ENCODE results near the gene MSI2. TPM values are rescaled to one million over a fixed set of nuclear protein-coding genes. Genes with fewer than 3 reads are reported as not detected.

MSI2 gene
- total and polyA plus RNA-seq, 9 of the 15 experiments (the other 6 are each of a cell fraction or from before 2014, with no cell fraction given), result 4.6 to 61.8 (median 42.4) TPM

DNA sequence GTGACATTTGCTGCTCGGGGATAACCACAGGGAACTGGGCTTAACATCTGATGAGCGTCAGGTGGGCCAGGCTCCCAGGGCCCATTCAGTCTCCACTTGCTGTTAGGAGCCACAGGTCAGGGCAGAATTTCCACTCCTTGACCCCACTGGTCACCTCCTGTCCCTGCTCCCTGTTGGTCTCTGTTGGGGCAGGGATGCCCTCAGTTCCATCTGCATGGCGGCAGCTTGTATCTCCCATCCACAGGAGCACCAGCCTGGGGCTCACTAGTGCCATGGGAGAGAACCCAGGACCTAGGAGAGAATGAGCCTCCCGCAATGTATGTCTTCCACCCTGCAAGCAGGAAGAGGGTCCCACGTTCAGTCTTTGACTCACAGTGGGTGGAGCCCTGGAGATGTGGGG is 276.6 kb downstream of the MSI2 start:
- intact Hi-C loops (cut with micrococcal nuclease), result no loop called here
- Histone ChIP-seq H3K4me1 (replicated peaks in 1 of 2; ENCODE audit: control insufficient read depth in 2 of 2, insufficient read depth in 2 of 2, low read length in 2 of 2) (peaks cover 11 to 15% of the 10 kb centered on the region in 2 experiments), H4K20me1 (replicated peaks; ENCODE audit: control insufficient read depth, insufficient read depth, low read length) (peaks cover 20% of the 10 kb centered on the region), H3K27ac (ENCODE audit: extremely low read depth, low read depth, low read length) (no peak overlapping the region; the same call in 2 of the 3 replicates), H3K27me3 (ENCODE audit: control insufficient read depth in 2 of 2, insufficient read depth in 2 of 2, low read length in 2 of 2) (no peaks in the 10 kb centered on the region), H2AFZ (ENCODE audit: low read depth, low read length) (no peak overlapping the region), H3K36me3 (ENCODE audit: control insufficient read depth, insufficient read depth, low read length) (peaks cover 9% of the 10 kb centered on the region; the same call in 1 of the 3 replicates), H3K4me2 (ENCODE audit: insufficient read depth, low read length) (peak overlapping the region; percentile 25; the same call in 1 of the 2 replicates), H3K9ac (ENCODE audit: insufficient read depth in 1 of 2, low read depth in 2 of 2, low read length in 2 of 2) (peak overlapping the region in 1 of 2 experiments; percentile 10; a peak in 1 of 4 replicates), H3K4me3 (no peak overlapping the region), H3K9me3 (replicated peaks; ENCODE audit: control insufficient read depth, insufficient read depth, low read depth, low read length) (no peaks in the 10 kb centered on the region), H3K79me2 (ENCODE audit: control insufficient read depth, insufficient read depth, low read length) (no peaks in the 10 kb centered on the region), H3K9me1 (ENCODE audit: control insufficient read depth, insufficient read depth, low read length) (no peaks in the 10 kb centered on the region)
- CTCF ChIA-PET (ENCODE audit: low intra/inter-chr PET ratio), result no interaction called here
- 69% methylated on average over 5 of the region's 5 CpGs for WGBS (ENCODE audit: insufficient coverage, low coverage, missing lambda C conversion rate)
- BruUV-seq (replicated peaks), result no TSS peak
- ATAC-seq (no peak; the same call in 2 of the 3 replicates), DNase-seq (ENCODE audit: extremely low read depth in 1 of 4, low spot score in 3 of 4) (no peak), FAIRE-seq (peak; percentile 35)
- POLR2A ChIA-PET, result no interaction called here
- in situ Hi-C loops (cut with MboI), result no loop called here
- TF ChIP-seq MTA2 (IDR thresholded peaks at IDR 0.05; ENCODE audit: low read depth) (no peak), ZNF696 (CRISPR knock-in tag; conservative IDR thresholded peaks at IDR 0.05) (no peak), NR2F6 (CRISPR knock-in tag; IDR thresholded peaks at IDR 0.05) (no peak), YY1 (IDR thresholded peaks at IDR 0.05; ENCODE audit: borderline replicate concordance in 1 of 3, control insufficient read depth in 1 of 3, extremely low read depth in 1 of 3, insufficient read depth in 3 of 3, insufficient read length in 1 of 3, insufficient replicate concordance in 2 of 3, low read depth in 1 of 3, low read length in 2 of 3) (no peak), MCM7 (IDR thresholded peaks at IDR 0.05) (no peak), ZNF12 (CRISPR knock-in tag; IDR thresholded peaks at IDR 0.05) (no peak), TCF7 (IDR thresholded peaks at IDR 0.05; ENCODE audit: borderline replicate concordance) (no peak), DIDO1 (tag; IDR thresholded peaks at IDR 0.05; ENCODE audit: low read depth) (no peak), POU5F1 (IDR thresholded peaks at IDR 0.05; ENCODE audit: borderline replicate concordance, low read depth, low read length, partially characterized antibody) (no peak), HCFC1 (IDR thresholded peaks at IDR 0.05; ENCODE audit: low read depth, low read length) (no peak)

All from K562 (cell line).